Stimulated activated CD8-positive, alpha-beta memory T cell treated with anti-CD3 and anti-CD28 coated beads, Interleukin-7, amount 100 ng/mL, for 24 hours (primary cell): ENCODE measurements around the gene FOXC1.

Source experiments
- DNase-seq: peaks from one replicate; pipeline ENCODE4 v3.0.0-alpha.2; 2020; ENCODE audit warnings: low read depth

FOXC1 gene

DNA sequence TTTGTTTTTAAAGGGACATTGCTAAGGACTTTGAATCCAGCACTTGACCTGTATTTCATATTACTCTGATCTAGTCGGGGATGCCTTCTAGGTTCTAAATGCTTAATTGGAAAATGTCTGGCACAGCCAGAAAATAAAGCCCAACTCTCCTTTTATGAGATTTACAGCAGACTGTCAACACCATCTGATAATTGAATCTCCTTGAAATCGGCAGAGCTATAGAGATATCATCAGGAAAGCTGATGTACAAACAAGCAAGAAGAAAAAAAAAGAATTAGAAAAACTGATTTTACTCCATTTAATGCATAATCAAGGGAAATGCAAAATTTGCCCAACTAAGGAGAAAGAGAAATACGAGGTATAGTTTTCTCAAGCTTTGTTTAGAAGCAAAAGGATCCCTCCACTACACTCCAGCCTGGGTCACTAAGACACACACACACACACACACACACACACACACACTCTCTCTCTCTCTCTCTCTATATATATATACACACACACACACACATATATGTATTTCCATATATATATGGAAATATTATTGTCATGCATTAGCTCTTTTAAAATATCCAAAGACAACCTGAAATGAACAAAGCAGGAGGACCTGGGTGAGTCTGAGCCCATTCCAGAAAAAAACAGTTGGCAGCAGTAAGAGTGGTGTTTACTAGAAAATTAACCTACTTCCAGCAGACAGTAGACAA lies 9.5 kb upstream of the FOXC1 start:
- no peak for DNase-seq

DNA sequence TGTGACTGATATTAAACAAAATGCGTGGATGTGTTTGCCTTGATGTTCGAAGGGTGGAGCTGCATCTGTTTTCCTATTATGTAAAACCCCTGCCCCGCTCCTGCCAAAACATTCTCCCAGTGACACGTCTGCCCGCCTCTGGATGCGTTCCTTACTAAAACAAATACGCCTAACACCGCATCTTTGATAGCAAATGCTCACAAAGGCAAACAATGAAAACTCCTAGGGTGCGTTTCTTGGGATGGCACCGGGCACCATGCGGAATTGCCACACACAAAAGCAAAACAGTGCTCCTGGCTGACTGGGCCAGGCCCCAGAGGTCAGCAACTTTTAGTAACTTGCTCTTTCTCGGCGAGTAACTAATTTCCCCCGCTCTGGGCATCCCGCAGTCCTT lies 9.0 kb upstream of the FOXC1 start:
- DNase-seq = no peak

DNA sequence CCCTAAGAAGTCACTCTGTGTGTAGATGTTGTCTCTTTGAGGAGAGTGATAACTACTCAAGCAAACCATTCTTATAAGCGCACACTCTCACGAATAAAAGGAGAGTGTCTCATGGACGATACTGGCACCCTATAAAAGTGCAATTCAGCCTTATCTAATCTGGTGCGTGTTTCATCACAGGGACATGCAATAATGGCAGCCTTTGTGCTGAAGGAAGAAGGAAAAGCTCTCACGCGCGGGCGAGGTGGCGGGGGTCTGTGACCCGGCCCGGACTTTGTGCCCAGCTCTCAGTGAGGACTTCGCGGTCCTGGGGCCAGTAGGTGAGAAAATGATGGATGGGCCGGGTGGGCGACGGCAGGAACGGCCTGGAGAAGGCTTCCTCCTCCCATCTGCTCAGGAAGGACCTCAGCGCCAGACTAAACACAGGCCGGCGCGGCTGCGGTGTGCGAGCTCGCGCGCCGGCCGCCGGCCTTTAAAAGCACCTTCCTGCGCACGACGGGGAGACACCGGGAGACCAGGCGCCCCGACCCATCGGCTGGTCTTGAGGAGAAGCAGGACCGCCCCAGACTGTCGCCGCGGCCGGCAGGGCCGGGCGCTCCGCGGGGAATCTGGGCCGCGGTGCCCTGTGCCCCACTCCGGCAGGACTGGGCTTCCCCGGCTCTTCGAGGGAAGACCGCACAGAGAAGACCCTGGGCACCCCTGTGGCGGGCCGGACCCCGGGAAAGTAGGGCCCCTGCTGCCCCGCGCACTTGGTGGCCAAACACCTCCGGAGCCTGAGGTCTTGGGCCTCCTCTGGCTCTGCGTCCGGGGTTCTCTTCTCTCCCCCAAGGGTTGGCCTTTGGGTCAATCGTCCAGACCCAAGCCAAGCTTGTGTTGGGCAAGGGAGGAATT lies 8.3 kb upstream of the FOXC1 start:
- DNase-seq = no peak

DNA sequence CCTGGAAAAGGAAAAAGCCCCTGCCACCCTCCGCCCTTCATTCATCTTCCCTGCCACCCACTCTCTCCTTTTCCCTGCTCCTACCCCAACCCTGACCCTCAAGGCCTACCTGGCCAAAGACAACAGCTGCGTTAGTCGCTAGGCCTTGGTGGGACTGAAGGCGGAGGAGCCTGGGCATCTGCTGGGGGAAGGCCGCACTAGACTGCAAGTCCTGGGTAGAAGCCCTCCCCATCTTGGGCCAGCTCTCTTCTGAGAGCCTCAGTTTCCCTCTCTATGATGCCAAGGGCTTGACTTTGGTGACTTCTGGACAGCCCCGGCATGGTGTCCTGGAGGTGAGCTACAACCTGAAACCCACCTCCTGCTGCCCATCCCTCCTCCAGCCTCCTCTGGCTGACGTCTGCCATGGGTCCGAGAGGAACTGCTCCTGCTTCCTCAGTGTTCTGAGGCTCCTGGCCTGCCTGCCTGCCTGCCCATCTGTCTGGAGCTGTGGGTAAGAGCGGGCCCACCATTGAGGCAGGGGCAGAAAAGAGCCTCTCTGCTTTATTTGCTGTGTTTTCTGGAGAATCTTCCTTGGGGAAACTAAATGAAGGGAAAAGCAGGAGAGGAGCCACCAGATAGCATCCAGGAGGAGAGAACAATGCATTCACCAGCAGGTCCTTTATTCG lies 7.5 kb upstream of the FOXC1 start:
- DNase-seq = no peak

GRCh38 chr6:1603708-1604107 lies 6.0 kb upstream of the FOXC1 start:
- no peak for DNase-seq

- DNase-seq = no peak
Measured at GRCh38 chr6:1604158-1605003, 5.3 kb upstream of the FOXC1 start.

GRCh38 chr6:1605004-1605892 lies 4.5 kb upstream of the FOXC1 start:
- DNase-seq = no peak

DNA sequence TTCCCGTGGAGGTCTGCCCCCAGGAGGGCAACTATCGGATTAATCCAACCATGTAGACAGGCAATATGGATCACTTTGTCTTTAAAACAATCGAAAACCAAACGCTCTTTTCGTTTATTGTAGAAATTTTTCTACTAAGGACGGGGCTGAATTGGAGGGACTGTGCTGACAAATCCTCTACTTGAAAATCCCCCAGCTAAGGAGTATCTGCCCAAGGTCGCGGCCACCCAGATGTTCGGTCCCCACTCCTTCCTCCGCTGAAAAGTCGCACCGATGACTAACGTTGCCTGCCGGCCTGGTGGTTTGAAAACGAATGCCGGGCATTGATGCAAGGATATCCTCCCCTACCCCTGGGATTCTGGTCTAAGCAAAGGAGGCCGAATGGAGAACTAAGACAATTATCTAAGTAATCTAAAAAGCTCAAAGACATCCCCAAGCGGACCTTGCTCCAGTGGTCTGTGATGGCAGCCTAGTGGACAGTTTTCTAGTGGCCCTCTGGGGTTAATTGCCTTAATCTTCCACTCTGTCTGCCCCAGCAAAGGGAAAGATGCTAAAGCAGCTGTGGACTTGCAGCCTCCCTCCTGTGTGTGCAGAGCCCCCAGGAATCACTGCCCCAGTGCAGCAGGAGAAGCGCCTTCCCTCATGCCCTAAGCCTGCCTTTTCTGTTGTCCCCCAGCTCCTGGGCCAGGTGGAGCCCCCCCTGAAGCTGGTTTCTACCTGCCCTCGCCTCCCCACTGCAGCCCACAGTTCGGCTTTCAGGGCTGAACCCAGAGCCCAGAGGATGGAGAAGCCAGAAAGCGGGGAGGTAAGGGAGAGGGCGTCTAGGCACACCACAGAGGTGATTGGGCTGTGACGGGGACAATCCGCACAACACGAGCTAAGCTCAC lies 3.6 kb upstream of the FOXC1 start:
- DNase-seq = no peak

GRCh38 chr6:1606780-1607515 lies 2.8 kb upstream of the FOXC1 start:
- DNase-seq = no peak

GRCh38 chr6:1607516-1608221 lies 2.0 kb upstream of the FOXC1 start:
- DNase-seq = no peak

GRCh38 chr6:1608222-1609040 lies 1.3 kb upstream of the FOXC1 start:
- DNase-seq = no peak

DNA sequence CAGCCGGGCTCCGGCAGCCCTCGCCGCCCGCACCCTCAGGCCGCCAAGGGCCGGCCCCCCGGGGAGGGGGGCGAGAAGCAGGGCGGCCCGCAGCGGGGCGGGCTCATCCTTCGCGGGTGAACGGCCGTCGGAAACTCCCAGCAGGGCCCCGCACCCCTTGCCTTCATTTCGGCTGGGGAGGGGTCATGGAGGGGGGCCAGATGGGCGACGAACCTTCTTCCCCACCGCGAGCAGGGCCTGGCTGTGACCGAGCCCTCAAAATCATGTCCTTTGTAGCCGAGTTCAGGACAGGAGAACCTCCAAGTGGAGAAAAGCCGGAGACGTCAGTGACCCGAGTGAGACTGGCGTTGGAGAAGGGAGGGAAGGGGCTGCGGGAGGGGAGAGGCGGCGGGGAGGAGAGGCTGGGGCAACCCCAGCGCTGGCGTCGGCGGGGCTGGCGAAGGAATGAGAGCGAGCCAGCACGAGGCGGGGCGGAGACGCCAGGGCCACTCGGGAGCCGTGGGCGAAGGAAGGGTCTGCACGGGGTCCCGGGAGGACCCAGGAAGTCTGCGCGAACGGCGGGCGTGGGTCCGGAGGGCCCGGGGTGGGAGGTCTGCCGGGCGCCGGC lies 571 bp upstream of the FOXC1 start:
- no peak for DNase-seq

GRCh38 chr6:1610497-1611321 lies 994 bp downstream of the FOXC1 start:
- no peak for DNase-seq

DNA sequence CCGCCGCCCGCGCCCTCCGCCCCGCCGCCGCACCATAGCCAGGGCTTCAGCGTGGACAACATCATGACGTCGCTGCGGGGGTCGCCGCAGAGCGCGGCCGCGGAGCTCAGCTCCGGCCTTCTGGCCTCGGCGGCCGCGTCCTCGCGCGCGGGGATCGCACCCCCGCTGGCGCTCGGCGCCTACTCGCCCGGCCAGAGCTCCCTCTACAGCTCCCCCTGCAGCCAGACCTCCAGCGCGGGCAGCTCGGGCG lies 1.5 kb downstream of the FOXC1 start:
- DNase-seq = no peak

- DNase-seq = no peak
Measured at GRCh38 chr6:1611572-1612298, 2.0 kb downstream of the FOXC1 start.
